GM18951 (cell line): ENCODE data around the gene SETSIP.
"Not testable (repeated sequence)": the region's sequence is repeated elsewhere in the genome, so short reads cannot be mapped to it uniquely, and the experiment has no call there.

Experiments used
- POLR2A ChIP-seq: IDR thresholded peaks from 4 replicates; pipeline ENCODE4 v1.6.1; 2011; ENCODE audit warnings: mild to moderate bottlenecking; ENCODE audit not compliant: insufficient read length, insufficient read depth; ENCODE audit errors: extremely low read depth
- in situ Hi-C: fragments of 300-500 bp; cut with MboI; formaldehyde crosslinking; loops from one replicate; pipeline ENCODE4 v1.12.0; 2022; ENCODE audit warnings: low sequenced_read_pairs, mixed read lengths, inconsistent platforms; ENCODE audit not compliant: unreplicated experiment

Gene SETSIP

DNA sequence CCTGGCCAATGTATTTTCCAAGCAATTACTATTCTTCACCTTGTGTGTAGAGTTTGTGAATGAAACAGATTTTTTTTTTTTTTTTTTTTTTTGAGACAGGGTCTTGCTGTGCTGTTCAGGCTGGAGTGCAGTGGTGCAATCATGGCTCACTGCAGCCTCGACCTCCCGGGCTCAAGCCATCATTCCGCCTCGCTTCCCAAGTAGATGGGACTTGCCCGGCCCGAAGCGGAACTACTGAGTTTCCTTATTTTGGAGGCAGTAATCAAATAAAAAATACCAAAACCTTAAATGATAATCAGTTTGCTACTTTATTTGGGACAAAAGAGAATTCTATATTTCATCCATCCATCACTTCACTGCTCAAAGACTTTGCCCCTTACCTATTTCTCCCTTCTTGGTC lies 4.2 kb upstream of the SETSIP start:
- TF ChIP-seq POLR2A = no peak
- in situ Hi-C loops = no loop called here

DNA sequence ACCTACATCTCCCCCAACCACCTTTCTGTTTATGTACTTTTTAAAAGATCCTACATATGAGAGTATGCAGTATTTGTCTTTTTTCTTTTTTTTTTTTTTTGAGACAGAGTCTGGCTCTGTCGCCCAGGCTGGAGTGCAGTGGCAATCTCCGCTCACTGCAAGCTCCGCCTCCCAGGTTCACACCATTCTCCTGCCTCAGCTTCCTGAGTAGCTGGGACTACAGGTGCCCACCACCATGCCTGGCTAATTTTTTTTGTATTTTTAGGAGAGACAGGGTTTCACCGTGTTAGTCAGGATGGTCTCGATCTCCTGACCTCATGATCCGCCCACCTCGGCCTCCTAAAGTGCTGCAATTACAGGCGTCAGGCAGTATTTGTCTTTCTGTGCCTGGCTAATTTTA lies 2.9 kb upstream of the SETSIP start:
- in situ Hi-C loops = not testable (repeated sequence)

DNA sequence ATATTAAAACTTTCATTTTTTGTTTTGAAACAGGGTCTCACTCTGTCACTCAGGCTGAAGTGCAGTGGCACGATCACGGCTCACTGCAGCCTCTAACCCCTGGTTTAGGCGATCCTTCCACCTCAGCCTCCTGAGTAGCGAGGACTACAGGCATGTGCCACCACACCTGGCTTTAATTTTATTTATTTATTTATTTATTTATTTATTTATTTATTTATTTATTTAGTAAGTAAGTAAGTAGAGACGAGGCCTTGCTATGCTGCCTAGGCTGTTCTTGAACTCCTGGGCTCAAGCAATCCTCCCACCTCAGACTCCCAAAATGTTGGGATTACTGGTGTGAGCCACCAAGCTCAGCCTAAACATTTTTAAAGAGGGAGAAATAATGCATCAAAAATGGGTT lies 1.2 kb upstream of the SETSIP start:
- TF ChIP-seq POLR2A = no peak
- in situ Hi-C loops = no loop called here

DNA sequence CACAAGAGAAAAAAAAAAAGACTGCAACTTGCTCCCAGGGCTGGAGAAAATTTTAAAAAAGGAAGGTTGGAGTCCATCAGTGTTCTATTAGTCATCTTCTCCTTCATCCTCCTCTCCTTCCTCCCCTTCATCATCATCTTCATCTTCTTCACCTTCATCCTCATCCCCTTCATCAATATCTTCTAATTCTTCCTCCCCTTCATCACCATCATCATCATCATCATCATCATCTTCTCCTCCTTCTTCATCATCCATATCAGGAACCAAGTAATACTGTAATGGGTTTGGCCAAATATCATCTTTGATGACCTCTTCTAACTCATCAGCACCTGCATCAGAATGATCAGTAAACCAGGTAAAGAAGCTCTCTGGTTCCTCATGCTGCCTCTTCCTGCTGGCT lies 765 bp downstream of the SETSIP start:
- in situ Hi-C loops = not testable (repeated sequence)

- in situ Hi-C loops = no loop called here
- no peak for TF ChIP-seq POLR2A
Observed at GRCh38 chr1:92070892-92071291, 4.3 kb downstream of the SETSIP start.

GRCh38 chr1:92066321-92066720 lies 8.9 kb downstream of the SETSIP start:
- TF ChIP-seq POLR2A = no peak
- in situ Hi-C loops = no loop called here

GRCh38 chr1:92065042-92065441 lies 10.2 kb downstream of the SETSIP start:
- TF ChIP-seq POLR2A = no peak
- in situ Hi-C loops = no loop called here

- TF ChIP-seq POLR2A = no peak
- in situ Hi-C loops = no loop called here
Observed at GRCh38 chr1:92051948-92052347, 23.3 kb downstream of the SETSIP start.

DNA sequence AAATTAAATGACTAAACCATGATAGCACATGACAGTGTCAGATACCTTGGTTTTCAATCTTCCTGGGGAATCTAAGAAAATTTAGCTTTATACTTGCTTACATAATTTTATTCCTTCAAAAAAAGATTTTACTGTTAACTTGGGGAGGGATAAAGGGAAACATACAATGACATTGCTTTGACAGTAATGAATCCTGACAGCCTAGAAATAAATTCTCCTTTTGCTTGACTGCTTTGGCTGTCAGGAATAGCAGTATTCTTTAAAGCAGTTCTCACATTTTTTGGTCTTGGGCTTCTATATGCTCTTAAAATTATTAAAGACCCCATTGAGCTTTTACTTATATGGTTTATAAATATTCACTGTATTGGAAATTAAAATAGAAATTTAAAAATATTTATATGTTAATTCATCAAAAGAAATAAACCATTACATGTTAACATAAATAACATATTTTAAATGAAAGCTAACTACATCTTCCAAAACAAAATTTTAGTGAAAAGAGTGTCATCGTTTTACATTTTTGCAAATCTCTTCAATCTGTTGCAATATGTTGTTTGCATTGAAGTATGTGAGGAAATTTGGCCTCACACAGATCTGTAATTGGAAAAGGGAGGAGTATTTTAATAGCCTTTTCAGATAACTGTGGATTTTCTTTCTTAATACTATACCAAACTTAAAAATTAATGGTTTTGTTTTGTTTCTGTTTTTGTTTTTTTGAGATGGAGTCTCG lies 29.3 kb downstream of the SETSIP start:
- in situ Hi-C loops = no loop called here
- no peak for TF ChIP-seq POLR2A

GRCh38 chr1:92043621-92044020 lies 31.6 kb downstream of the SETSIP start:
- in situ Hi-C loops = no loop called here
- no peak for TF ChIP-seq POLR2A

- in situ Hi-C loops = no loop called here
- no peak for TF ChIP-seq POLR2A
Observed at GRCh38 chr1:92040971-92041370, 34.2 kb downstream of the SETSIP start.

GRCh38 chr1:92038695-92039346 lies 36.4 kb downstream of the SETSIP start:
- TF ChIP-seq POLR2A = no peak
- in situ Hi-C loops = no loop called here

- no peak for TF ChIP-seq POLR2A
- in situ Hi-C loops = no loop called here
Observed at GRCh38 chr1:92037400-92037799, 37.8 kb downstream of the SETSIP start.

DNA sequence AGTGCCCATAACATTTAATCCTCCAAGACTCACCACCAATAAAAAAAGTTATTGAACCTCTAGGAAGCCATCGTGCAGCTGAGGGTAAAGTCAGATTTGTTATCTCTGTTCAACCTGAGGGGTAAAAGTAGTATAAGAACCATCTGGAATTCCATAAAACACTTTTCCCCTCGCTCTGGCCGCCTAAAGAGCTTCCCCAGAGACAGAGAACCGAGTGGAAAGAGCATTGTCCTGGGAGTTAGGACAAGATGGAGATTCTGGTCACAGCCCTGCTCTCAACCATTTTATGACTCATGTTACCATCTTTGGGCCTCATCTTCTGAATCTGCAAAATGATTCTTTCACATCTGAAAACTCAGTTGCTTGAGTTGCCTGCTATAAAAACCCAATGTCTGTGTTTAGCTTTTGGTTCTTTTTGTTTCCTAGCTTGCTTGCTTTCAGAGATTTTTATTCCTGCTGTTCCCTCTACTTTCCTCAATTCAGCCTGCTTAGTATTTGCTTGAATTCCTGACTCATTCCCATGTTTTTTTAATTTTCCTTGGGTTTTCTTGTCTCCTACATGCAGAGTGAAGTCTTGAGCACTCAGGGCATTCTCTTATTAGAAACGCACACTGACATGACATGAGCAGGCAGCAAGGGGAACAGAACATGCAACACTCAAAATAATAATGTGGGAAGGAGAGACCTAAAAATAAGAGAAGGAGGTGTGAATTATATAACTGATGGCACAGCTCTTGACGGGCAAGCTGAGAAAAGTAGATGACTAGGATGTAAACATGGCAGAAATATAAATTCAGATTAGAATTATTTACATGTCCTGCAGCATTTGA lies 43.7 kb downstream of the SETSIP start:
- in situ Hi-C loops = no loop called here

More for the DNA sequence above, 43.7 kb downstream of the SETSIP start:
- TF ChIP-seq POLR2A = no peak
